Neural crest cell (in vitro differentiated cells): ENCODE results near the gene ANXA11. TPM values are rescaled to one million over a fixed set of nuclear protein-coding genes. Genes with fewer than 3 reads are reported as not detected.
"Not testable (repeated sequence)": the region's sequence is repeated elsewhere in the genome, so short reads cannot be mapped to it uniquely, and the experiment has no call there.

ENCODE experiments used
- DNase-seq: peaks from one replicate; pipeline ENCODE4 v3.0.0; 2021; ENCODE audit warnings: low read depth, mixed read lengths, low spot score
- H3K27ac Mint-ChIP-seq: one replicate; pipeline ENCODE4 v1.8.0; 2021; ENCODE audit warnings: mild to moderate bottlenecking, mixed read lengths; ENCODE audit not compliant: unreplicated experiment
- H3K27me3 Mint-ChIP-seq: 2 replicates; pipeline ENCODE4 v1.8.0; 2021; ENCODE audit warnings: low read depth, mild to moderate bottlenecking, mixed read lengths
- H3K36me3 Mint-ChIP-seq: 2 replicates; pipeline ENCODE4 v1.8.0; 2021; ENCODE audit warnings: low read depth, mild to moderate bottlenecking, mixed read lengths
- H3K4me1 Mint-ChIP-seq: 2 replicates; pipeline ENCODE4 v1.8.0; 2021; ENCODE audit warnings: mixed read lengths
- H3K4me3 Mint-ChIP-seq: one replicate; pipeline ENCODE4 v1.8.0; 2021; ENCODE audit warnings: mild to moderate bottlenecking, mixed read lengths
- H3K9me3 Mint-ChIP-seq: 2 replicates; pipeline ENCODE4 v1.8.0; 2021; ENCODE audit warnings: mixed read lengths
- long read RNA-seq: library from polyadenylated mRNA; unstranded; transcript quantifications from one replicate; pipeline ENCODE4 v2.0.0, GENCODE V29; 2020
- total RNA-seq: library from RNA; stranded (reverse); gene quantifications from 2 replicates; pipeline ENCODE4 v1.2.1, GENCODE V29; 2021
- TF ChIP-seq, protein P1 (sequence below): fragments of 200-600 bp; sonication (generic); conservative IDR thresholded peaks from 2 replicates; pipeline ENCODE4 v1.5.0; 2021; ENCODE audit warnings: antibody characterized with exemption, mild to moderate bottlenecking

ANXA11 gene
- total RNA-seq, result 25.7 and 36.6 TPM in 2 replicates
- long read RNA-seq, partial matches to known transcripts, result 3 of 3 reads
- long read RNA-seq, other reads (novel, unspliced or antisense), result 0 of 3 reads

DNA sequence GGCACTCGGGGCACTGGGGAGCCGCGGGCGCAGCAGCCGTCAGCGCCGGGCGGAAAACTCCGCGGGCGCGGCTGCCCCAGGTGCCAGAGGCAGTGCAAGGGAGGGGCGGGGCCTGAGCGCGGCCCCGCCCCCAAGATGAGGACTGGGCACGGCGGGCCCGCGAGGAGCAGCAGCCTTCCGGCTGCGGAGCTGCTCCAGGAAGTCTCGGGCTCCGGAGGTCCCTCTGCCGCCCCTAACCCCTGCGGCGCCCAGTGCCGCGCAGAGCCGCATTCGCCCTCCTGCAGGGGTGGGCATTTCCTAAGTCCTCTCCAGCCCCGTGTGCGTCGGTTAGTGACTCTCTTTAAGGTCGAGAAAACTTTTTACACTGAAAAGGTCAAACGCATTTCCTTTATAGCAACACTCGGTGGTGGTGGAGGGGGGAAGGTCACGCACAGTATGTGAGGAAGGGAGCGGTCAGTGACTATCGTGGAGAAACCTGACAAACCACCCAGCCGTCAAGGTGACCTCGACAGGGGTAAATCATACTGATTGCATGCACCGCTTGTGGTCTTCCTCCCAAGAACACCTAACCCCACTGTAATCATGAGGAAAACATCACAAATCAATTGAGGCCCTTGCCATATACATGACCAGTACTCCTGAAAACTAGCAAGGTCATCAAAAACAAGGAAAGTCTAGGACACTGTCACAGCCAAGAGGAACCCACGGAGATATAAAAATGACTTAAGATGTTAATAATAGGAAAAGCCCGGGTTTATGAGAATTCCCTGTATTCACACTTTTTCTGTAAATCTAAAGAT, at the start of gene ANXA11:
ANXA11 (minus strand) TSS at position 61 of the 800 bp plus-strand sequence. CDS start 32,676 bp downstream, outside the sequence.
- DNase-seq, result peak; percentile 56
- Mint-ChIP-seq H3K9me3 (no peaks in the 10 kb centered on the region), H3K4me1 (peaks cover 19% of the 10 kb centered on the region), H3K36me3 (no peaks in the 10 kb centered on the region), H3K27me3 (peaks cover 30% of the 10 kb centered on the region), H3K4me3 (peak within 1 kb of the TSS; percentile 88), H3K27ac (no peak within 1 kb of the TSS)
- TF ChIP-seq, protein P1, sequence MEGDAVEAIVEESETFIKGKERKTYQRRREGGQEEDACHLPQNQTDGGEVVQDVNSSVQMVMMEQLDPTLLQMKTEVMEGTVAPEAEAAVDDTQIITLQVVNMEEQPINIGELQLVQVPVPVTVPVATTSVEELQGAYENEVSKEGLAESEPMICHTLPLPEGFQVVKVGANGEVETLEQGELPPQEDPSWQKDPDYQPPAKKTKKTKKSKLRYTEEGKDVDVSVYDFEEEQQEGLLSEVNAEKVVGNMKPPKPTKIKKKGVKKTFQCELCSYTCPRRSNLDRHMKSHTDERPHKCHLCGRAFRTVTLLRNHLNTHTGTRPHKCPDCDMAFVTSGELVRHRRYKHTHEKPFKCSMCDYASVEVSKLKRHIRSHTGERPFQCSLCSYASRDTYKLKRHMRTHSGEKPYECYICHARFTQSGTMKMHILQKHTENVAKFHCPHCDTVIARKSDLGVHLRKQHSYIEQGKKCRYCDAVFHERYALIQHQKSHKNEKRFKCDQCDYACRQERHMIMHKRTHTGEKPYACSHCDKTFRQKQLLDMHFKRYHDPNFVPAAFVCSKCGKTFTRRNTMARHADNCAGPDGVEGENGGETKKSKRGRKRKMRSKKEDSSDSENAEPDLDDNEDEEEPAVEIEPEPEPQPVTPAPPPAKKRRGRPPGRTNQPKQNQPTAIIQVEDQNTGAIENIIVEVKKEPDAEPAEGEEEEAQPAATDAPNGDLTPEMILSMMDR, result no peak

DNA sequence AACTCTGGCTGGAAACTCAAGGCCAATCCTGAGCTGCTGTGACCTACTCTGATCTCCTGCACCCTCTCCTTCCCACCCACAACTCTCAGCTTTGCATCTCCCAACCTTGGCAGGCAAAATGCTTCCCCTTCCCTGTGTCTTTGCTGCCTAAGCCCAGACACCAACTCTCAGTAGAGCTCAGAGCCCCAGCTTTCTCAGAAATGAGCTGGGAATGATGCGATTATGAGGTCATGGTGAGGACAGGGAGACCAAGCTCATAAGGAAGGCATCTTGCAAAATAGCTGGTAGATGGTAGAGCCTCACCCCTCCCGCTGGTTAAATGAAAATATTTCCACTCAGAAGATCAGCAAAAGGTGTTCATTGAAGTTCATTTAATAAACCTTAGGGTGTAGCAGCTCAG, 49.4 kb upstream of the ANXA11 start:
- not testable (repeated sequence) for DNase-seq, H3K9me3 Mint-ChIP-seq, H3K4me3 Mint-ChIP-seq, H3K36me3 Mint-ChIP-seq, H3K27me3 Mint-ChIP-seq, H3K27ac Mint-ChIP-seq
- peaks cover 22% of the 10 kb centered on the region for H3K4me1 Mint-ChIP-seq

DNA sequence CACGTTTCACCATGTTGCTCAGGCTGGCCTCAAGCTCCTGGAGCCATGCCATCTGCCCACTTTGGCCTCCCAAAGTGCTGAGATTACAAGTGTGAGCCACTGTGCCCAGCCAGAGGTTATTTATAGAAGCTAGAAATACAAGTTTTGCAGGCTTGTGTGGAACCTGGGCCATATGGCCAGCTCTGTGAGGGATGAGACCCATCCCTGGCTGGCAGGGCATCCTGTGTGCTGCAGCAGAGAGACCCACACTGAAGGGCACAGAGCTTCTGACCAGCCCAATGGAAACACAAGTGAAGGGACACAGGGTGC, 48.6 kb upstream of the ANXA11 start:
- not testable (repeated sequence) for H3K27ac Mint-ChIP-seq, DNase-seq, H3K9me3 Mint-ChIP-seq, H3K36me3 Mint-ChIP-seq, H3K4me3 Mint-ChIP-seq, H3K27me3 Mint-ChIP-seq
- peaks cover 22% of the 10 kb centered on the region for H3K4me1 Mint-ChIP-seq

DNA sequence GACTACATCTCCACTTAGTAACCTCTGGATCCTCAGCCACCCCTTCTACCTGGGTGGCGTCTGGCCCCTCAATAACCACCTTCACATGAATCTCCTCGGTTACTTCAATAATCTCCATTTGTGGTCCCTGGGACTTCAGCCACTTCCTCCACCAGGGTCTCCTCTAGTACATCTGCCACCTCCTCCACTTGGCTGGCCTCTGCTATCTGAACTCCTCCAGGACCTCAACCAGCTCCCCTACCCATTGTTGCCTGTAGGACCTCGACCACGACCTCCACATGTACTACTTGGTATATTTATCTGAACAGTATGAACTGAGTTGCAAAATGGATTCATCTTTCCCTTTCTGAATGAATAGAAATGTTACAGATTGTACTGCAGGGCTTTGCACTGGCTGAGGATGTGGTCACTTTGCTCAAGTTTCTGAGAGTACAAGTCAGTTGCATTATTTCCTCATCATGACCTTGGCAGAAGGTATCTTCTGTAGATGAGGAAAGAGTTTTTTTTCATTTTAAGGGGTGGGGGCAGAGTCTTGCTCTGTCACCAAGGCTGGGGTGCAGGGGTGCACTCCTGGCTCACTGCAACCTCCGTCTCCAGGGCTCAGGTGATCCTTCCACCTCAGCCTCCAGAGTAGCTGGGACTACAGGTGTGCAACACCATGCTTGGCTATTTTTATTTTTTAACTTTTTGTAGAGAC, 48.1 kb upstream of the ANXA11 start:
- Mint-ChIP-seq H3K27ac (no peak overlapping the region), H3K36me3 (no peaks in the 10 kb centered on the region), H3K4me1 (peaks cover 22% of the 10 kb centered on the region), H3K27me3 (no peaks in the 10 kb centered on the region), H3K9me3 (peaks cover 6% of the 10 kb centered on the region), H3K4me3 (no peak overlapping the region)
- TF ChIP-seq, protein P1, result no peak
- DNase-seq, result no peak

DNA sequence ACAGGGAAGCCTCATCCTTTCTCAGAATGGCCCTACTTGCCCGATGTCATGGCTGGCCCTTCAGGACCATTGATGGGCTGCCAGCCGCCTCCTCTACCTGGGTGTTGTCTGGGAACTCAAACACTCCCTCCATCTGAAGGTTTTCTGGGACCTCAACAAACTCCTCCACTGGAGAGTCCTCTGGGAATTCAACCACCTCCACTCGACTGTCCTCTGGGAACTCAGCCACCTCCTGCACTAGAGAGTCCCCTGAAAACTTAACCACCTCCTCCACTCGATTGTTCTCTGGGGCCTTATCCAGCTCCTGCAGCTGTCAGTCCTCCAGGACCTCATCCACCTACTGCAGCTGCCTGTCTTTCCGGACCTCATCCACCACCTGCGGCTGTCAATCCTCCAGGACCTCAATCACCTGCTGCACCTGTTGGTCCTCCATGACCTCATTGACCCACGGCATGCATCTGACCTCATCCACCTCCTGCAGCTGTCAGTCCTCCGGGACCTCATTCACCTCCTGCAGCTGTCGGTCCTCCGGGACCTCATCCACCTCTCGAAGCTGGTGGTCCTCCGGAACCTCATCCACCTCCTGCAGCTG, 47.1 kb upstream of the ANXA11 start:
- H3K27ac Mint-ChIP-seq, result no peak overlapping the region
- H3K4me1 Mint-ChIP-seq, result peaks cover 22% of the 10 kb centered on the region
- no peak overlapping the region for H3K4me3 Mint-ChIP-seq
- no peaks in the 10 kb centered on the region for H3K36me3 Mint-ChIP-seq
- DNase-seq, result no peak
- TF ChIP-seq, protein P1, result no peak
- no peaks in the 10 kb centered on the region for H3K27me3 Mint-ChIP-seq
- H3K9me3 Mint-ChIP-seq, result peaks cover 6% of the 10 kb centered on the region

DNA sequence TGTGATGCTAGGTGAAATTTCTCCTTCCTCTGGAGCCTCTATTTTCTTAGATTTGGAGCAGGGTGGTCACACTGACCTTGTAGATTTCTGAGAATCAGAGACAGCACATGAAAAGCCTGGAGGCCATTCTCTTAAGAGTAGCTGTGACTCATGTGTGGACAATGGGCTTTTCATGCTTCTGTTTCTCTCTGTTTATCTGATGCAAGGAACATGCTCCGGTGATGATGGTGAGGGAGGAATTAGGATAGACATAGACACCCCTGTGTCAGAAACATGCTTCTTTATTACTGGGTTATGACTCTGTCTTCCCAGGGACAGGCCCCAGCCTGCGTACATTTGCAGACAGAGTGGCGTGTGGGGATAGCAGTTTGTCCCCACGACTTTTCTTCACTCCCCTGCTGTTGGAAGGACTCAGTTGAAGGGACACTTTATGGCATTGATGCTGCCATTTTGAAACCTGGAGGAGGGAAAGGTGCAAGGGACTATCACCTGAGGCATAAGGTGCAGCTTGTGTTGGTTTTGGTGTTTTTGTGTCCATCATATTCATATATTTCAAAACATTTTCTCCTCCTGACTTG, 46.5 kb upstream of the ANXA11 start:
- H3K36me3 Mint-ChIP-seq, H3K27me3 Mint-ChIP-seq, H3K4me3 Mint-ChIP-seq, H3K27ac Mint-ChIP-seq, H3K9me3 Mint-ChIP-seq, DNase-seq: not testable (repeated sequence)
- peaks cover 22% of the 10 kb centered on the region for H3K4me1 Mint-ChIP-seq

DNA sequence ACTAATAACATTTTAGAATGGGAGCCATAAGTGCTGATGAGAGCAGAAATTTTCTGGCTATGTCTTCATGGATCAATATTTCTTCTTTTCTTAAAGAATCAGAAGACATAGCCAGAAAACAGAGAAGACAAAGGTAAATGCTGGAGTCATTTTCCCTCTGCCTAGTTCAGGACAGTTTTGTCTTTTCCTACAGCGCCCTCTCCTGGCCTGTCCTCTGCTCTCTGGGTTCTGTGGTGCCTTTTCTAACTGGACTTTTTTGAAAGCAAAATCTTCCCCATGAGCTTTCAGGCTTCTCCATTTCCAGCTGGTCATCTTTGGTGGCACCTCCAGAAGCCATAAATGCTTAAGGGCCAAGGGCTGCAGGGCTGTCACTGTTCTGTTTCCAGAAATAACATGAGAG, 45.1 kb upstream of the ANXA11 start:
- H3K9me3 Mint-ChIP-seq, H3K27ac Mint-ChIP-seq, DNase-seq, H3K27me3 Mint-ChIP-seq, H3K4me3 Mint-ChIP-seq, H3K36me3 Mint-ChIP-seq: not testable (repeated sequence)
- peaks cover 17% of the 10 kb centered on the region for H3K4me1 Mint-ChIP-seq

DNA sequence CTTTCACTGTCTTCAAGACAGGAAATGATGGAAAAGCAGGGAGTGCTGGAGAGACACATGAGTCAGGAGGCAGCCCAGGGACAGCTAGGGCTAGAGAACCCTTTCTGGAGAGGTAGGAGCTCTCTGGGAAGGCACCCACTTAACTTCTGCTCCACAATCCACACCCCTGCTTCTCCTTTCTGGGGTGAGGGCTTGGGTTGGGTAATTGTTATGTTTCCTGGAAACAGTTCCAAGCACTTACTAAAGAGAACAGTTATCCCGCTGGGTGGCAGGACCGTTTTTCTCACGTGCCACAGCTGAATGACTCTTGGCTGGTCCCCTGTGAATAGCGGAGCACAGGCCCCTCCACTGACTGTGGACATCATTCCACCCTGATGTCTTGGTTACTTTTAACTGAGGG, 44.6 kb upstream of the ANXA11 start:
- H3K4me1 Mint-ChIP-seq, result peaks cover 17% of the 10 kb centered on the region
- H3K27ac Mint-ChIP-seq, H3K9me3 Mint-ChIP-seq, DNase-seq, H3K27me3 Mint-ChIP-seq, H3K4me3 Mint-ChIP-seq, H3K36me3 Mint-ChIP-seq: not testable (repeated sequence)

DNA sequence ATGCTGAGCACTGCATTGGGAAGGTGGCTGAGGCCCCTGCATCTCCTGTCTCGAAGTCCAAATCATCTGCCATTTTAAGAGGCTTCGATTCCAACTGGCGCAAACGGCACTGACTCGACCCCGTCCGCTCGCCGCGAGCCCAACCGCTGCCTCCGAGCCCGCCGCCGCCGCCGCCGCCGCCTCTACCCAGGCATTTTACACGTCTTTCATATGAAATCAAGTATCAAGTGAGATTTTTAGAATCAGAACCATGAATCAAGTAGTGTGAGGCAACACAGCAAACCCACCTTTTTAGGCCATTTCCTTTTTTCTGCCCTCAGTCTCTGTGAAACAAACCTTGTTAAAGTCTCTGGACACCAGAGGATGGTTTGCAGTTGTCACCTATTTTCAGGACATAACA, 42.3 kb upstream of the ANXA11 start:
- H3K4me1 Mint-ChIP-seq, result peaks cover 22% of the 10 kb centered on the region
- not testable (repeated sequence) for DNase-seq, H3K36me3 Mint-ChIP-seq, H3K4me3 Mint-ChIP-seq, H3K9me3 Mint-ChIP-seq, H3K27ac Mint-ChIP-seq, H3K27me3 Mint-ChIP-seq

DNA sequence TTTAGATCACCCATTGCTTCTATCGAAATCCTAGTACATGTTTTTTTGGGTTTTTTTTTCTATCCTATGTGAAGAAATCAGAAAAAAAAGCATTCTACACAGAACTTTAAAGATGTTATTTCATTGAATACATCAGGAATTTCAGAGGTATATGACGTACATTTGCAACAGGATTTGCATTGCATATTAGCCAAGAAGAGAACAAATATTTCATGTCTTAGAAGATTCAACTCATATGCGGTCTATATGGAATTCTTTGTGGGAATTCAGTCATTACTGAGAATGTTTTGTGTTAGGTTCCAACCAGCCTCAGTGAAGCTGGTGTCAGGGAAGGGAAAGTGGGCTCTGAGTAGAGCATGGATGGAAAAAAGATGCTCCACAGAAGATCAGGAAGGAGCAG, 39.0 kb upstream of the ANXA11 start:
- peaks cover 13% of the 10 kb centered on the region for H3K4me1 Mint-ChIP-seq
- H3K27ac Mint-ChIP-seq, H3K36me3 Mint-ChIP-seq, H3K27me3 Mint-ChIP-seq, H3K9me3 Mint-ChIP-seq, DNase-seq, H3K4me3 Mint-ChIP-seq: not testable (repeated sequence)
